NOMO-1 treated with dmso at 0.1 percent for 144 hours (cell line): ENCODE results near the gene ESD.
"Not testable (repeated sequence)": the region's sequence is repeated elsewhere in the genome, so short reads cannot be mapped to it uniquely, and the experiment has no call there.

Experiments
- DNase-seq: peaks from one replicate; lab custom pipeline; 2025; ENCODE audit not compliant: unreplicated experiment; lab: John Stamatoyannopoulos, UW

ESD gene

DNA sequence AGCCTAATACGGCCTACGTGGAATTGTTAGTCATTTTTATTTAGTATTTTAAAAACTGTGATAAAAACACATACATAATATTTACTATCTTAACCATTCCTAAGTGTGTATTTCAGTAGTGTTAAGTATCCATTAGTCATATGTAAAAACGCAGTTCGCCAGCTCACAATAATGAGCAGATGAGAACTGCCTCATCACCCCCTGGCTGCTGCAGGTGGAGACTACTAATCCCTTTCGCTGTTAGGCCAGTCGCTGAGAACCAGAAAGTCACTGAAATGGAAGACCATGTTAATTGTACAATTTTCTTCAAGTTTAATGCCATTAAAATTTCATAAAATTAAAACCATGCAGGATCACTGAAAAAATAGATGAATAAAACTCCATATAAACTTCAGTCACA is 1.6 kb downstream of the ESD start:
- DNase-seq: no peak

DNA sequence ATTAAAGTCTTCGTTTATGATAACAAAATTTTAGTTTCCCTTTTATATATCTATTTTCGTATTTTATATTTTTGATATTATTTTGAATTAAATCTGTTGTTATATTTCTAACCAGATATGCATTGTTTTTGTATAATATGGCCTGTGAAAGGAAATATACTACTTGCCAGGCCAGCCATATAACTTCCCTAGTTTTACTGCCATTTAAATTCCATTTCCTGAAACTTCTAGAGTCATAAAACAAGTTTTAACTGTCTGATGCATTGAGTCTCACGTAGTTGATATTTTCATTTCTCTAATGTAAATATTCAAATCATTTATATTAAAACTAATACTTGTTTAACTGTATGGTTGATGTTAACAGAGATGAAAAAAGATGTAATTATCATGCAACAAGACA is 13.5 kb downstream of the ESD start:
- no peak for DNase-seq

DNA sequence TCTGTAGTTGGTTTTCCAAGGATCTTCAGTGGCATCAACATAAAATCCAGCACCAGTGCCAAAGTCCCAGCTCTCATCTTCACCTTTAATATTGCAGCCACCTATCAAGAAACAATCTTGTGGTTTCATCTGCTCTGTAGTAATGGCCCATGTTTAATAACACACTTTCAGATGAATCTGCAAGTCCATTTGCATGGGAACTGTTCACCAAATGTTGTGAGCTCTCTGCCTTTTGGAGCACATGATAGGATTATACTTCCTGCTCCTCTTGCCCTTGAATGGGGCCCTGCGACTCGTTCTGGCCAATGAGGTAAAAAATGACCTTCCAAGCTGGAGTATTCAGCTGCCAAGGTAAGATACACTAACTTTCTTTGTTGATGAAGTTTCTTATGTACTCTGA is 14.3 kb downstream of the ESD start:
- DNase-seq: no peak

DNA sequence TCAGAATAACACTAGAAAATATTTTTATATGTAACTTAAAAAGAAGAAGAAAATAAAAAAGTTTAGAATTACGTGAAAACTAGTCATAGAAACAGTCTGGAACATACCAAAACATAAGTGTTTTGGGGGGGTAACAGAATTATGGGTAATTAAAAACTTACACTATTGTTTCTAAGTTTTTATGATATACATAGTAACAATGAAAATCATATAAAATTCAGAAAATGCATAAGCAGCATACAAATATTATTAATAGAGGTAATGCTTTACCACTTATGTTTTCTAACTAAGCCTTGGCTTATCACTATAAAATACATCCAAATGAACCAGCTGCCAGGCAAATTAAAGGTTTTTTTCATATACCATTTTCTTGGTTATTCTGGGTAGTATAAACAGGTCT is 14.9 kb downstream of the ESD start:
- DNase-seq: no peak

DNA sequence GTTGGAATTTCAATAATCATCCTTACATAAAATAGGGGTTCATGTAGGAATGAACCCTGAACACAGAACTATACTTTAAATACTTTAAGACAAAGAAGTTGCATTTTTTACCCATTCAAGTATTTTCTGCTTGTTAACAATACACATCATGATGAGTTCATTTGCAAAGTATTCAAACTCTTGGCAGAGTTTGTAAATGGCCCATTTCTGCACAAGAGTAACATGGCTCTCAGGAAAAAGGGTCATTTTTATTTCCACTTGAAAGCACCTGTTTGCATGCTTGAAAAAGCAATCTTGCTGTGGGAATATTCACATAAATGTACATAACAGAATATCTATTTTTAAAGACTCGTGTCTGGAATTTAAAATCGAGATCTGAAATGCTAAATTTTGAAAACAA is 18.1 kb downstream of the ESD start:
- DNase-seq: no peak

DNA sequence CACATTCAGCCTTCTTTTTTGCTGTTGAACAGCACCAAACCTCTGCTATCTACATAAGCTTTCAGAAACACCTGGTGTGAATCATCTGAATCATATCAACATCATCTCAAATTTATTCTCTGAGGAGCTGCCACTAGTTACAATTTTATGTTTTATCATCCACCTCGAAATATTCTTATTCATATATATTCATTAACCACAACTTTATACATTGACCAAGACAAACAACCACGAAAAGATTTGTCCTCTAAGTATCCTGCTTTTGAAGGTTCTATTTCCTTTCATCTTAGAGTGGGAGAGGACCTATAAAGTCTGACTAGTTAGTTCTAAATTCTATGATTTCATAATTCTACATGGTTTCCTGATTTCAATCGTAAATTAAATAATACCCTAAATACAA is 18.9 kb downstream of the ESD start:
- DNase-seq: no peak

DNA sequence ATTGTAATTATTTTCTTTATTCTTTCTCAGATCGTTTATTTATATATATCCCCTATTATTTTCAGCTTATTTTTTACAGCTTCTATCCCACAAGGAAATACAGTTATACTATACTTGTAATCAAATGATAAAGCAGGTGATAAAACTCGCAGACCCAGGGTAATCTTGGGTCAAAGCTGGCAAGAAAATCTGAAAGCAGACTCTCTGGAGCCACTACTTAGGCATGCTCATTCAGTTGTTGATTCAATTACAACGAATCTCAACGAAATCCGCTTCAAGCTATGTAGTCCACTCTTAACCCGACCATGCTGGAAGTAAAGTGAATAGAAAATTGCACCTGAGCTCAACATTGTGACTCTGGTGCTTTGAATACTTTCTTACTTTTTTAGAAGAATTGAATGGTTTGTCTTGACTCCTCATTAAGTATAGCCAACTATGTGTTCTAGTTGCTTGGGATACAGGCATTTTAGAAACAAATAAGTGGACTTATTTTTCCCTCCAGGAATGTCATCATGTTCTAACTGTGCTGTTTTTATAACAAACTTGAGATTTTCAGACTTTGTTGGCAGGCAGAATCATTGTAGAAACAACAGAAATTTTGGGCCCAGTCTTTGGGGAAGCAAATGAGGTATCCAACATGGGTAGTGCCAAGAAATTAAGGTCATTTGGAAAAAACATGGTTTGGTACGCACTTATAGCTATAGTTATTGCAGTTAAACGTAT is 21.4 kb downstream of the ESD start:
- no peak for DNase-seq

DNA sequence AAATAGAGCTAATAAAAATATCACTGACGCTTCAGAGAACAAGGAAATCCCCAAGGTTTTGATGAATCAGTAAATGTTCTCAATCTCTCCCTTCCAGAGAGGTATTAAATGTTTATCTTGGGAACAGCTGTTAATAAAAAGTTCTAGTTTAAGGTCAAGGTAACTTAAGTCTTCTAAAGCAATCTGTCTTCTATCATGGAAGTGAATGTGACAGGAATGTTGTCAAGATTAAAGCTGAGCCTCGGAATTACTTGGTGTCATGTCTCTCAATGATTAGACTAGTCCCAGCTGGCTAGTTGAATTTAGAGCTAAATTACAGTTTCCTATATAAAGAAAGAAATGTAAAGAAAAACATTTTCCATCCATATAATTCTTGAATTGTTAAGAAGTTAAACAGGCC is 23.4 kb downstream of the ESD start:
- DNase-seq: no peak

DNA sequence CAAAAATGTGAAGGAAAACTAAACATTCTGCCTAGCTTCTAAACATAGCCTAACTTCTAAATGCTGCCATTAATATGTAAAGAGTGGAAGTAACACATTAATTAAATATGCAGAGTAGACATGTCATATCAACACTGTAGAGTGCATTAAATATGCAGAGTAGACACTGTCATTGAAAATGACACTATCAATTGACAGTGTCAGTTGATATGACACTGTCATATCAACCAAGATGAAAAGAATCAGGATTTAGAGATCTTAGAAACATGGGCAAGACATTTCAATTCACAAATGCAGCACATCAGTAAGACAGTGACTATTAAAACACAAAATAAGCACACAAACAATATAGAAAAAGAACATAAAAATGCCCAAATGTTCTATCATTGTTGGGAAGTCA is 25.3 kb downstream of the ESD start:
- DNase-seq: no peak

DNA sequence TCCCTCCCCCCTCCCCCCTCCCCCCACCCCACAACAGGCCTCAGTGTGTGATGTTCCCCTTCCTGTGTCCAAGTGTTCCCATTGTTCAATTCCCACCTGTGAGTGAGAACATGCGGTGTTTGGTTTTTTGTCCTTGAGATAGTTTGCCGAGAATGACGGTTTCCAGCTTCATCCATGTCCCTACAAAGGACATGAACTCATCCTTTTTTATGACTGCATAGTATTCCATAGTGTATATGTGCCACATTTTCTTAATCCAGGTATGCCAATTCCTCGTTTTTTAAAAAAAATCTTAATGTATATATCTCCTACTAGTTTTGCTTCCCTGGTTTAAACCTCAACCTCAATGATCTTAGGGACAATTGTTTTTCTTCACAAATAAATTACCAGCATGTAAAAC is 27.0 kb downstream of the ESD start:
- DNase-seq: not testable (repeated sequence)

DNA sequence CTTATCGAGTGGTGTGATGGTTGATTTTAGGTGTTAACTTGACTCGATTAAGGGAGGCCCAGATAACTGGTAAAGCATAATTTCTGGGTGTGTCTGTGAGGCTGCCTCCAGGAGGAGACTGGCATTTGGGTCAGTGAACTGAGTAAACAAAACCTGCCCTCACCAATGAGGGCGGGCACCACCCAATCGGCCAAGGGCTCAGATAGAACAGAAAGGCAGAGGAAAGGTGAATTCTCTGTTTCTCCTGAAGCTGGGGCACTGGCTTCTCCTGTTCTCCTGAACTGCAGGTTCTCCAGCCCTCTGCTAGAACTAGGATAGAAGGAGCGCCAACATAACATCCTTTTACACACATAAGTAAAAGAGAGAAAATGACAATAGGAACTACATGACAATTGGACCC is 35.1 kb downstream of the ESD start:
- no peak for DNase-seq

DNA sequence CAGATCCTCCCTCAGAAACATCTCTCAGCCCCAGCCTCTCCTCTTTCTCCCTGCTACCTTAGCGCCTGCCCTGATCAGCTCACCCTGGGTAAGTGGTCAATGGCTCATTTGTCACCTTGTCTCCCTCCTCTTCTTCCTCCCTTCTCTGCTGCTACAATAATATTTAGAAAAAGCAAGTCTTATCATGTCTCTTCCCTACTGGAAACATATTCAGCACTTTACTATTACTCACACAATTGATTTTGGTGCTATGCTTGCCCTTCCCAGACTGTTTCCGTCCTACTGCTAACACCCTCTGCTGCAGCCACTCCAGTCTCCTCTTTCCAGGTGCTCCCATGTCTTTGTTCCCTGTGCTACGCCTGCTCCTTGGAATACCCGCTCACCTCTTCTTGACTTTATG is 35.8 kb downstream of the ESD start:
- DNase-seq: no peak

DNA sequence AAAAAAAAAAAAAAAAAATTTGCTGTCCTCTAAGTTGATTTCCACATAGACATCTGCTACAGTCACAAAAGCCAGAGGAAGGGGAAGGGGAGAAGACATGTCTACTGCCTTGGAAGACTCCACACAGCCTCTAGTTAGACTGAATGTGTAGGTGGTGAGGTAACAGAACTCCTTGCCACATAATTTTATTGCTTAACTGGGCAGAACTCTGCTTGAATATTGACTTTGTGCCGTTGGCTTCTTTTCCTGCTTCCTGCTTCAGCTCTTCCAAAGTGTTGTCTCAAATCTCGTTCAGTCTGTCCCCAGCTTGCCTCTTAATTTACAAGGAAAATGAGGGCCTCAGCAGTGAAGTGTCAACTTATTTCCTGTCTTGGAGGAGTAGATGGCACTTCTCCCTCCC is 37.1 kb downstream of the ESD start:
- DNase-seq: peak; percentile 66

DNA sequence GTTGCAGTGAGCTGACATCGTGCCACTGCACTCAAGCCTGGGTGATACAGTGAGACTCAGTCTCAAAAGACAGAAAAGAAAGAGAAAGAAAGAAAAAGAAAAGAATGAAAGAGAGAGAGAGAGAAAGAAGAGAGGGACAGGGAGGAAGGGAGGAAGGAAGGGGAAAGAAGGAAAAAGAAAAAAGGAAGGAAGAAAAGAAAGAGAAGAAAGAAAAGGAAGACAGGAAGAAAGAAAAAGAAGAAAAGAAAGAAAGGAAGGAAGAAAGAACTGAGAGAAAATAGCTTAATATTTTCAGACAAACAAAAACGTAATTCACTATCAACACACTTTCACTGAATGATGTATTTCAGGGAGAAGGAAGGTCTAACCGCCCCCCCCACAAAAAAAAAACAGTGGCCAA is 39.3 kb downstream of the ESD start:
- DNase-seq: no peak

DNA sequence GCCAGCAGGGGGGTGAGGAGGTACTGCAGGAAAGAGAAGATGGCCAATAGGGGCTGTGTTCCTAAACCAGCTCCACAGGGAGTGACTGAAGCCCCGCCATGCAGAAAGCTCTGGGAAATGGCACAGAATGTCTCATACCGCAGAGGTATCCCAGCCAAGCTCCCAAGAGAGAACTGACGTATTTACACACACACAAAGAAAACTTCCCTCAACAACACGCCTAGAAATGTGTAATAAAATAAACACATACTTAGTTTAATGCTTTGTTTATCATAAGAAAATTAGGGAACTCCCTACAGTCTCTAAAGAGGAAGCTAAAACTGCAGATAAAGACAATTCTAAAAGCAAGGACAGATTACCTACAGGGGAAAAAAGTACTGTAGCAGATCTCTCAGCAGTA is 40.0 kb downstream of the ESD start:
- DNase-seq: no peak

DNA sequence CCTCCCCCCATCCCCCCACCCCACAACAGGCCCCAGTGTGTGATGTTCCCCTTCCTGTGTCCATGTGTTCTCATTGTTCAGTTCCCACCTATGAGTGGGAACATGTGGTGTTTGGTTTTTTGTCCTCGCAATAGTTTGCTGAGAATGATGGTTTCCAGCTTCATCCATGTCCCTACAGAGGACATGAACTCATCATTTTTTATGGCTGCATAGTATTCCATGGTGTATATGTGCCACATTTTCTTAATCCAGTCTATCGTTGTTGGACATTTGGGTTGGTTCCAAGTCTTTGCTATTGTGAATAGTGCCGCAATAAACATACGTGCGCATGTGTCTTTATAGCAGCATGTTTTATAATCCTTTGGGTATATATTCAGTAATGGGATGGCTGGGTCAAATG is 41.5 kb downstream of the ESD start:
- DNase-seq: not testable (repeated sequence)

DNA sequence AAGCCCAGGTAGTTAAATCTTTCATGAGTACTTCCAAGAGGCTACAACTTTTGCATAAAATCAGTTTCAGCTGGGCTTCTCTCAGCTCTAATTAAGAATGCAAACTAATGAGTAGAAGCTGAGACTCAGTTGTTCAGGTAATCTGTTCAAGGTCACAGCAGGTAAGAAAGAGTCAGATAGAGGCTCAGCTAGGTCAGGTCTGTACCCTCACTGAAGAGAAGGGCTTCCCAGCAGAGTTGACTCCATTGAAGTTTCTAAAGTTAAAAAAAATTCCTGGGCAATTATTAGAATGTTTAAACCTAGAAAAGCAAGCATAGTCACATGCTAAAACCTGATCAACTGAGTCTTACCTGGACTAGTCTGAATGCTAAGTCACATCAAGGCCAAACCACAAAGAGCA is 42.1 kb downstream of the ESD start:
- DNase-seq: no peak

DNA sequence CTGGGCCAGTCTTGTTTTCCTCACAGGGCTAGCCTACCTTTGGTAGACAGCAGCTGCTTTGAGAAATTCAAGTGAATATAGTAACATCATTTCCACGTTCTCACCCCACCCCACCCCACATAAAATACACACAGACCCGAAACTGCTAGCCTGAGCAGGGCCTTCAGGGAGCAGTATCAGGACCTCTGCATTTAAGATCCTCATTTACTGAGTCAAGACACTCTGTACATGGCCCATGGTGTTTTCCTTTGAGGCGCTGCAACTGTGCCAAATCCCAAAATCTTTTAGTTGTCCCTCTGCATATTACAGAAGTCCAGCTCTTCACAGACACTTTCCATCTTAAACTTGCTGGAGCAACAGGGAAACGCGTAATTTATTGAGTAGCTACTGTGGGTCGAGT is 43.0 kb downstream of the ESD start:
- no peak for DNase-seq

DNA sequence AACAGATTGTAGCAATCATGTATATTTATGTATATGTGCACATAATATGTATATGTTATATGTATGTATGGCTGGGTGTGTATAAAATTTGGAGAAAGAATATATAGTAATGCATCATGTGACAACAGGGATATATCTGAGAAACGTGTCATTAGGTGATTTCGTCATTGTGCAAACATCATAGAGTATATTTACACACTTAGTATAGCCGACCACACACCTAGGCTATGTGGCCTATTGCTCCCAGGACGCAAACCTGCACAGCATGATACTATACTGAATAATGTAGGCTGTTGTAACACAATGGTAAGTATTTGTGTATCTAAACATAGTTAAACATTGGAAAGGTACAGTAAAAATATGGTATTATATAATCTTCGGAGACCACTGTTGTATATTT is 43.8 kb downstream of the ESD start:
- DNase-seq: no peak

DNA sequence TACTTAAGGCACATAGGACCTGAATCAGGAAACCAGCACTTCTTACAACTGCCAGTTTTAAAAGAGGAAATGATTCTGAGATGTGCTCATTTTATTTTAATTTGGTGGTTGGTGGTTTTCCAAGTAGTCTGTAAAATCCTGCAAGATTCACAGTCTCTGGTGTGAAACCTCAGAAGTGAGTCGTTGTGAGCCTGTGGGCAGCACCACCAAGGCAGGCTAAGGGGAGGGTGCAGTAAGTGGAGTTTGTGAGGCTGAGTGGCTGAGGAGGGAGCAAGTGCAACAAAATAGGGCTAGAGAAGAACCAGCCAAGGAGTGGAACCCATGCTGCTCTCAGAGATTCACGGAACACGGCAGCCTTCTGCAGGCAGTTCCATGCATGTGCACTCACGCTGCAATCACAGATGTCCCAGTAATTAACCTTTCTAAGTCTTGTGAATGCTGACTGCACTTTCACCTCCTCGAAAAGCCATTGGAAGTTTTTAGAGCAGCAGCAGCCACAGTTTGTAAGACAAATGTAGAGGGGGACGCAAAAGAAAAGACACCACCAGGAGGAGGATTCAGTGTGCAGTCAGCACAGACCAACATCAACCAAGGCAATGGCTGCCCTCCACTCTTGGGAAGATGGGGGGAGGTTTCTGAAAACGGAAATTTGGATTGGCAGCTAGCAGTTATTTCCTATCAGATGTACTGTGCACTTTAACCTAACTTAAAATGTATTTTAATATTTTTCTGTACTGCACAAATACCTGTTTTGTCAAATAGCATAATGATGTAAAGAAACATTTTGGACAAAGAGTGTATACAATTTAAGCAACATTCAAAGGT is 44.9 kb downstream of the ESD start:
- DNase-seq: peak; percentile 99

DNA sequence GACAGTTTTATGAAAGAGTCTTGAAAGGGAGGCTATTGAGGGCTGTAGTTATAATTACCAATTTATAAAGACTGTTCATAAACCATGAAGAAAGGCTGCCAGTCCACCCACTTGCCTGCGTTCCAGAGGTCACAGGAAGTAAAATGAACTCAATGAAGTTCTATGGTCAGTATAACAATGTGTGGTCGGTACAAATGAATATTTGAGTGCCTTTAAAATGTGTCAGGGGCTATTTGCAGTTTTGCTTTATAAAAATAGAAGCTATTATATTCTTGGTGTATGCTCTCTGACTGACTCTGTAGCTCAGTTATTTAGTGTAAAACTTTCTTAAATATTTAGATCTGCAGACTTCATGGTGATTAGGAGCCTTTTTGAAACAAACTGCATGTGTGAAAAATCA is 47.0 kb downstream of the ESD start:
- no peak for DNase-seq

DNA sequence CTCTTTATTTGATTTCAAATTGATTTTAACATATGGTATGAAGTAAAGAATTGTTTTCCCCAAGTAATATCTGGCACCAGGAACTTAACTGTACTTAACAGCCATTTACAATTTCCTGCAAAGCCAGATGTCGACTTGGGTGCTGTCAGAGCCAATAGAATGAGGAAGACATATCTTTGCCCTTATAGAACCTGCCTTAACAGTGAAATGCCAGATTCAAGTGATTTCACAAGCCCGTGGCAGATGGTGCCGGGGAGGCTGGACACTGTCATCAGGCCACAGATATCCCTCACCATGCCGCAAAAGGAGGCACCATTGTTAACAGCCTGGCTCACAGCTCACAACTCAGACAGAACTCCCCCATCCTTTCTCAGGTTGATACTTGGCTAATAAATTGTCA is 48.7 kb downstream of the ESD start:
- peak; percentile 30 for DNase-seq
